ENCODE data around the gene ZNF512B.

ZNF512B gene

GRCh38 chr20:63947638-63948456 is 21.9 kb downstream of the ZNF512B start:
- DNase-seq (ENCODE audit: low spot score) (no peak), FAIRE-seq (no peak)

GRCh38 chr20:63946986-63947637 is 22.6 kb downstream of the ZNF512B start:
- FAIRE-seq (no peak), DNase-seq (ENCODE audit: low spot score) (no peak)

GRCh38 chr20:63945921-63946920 is 23.5 kb downstream of the ZNF512B start:
- FAIRE-seq (no peak), DNase-seq (ENCODE audit: low spot score) (no peak)

GRCh38 chr20:63945031-63945658 is 24.6 kb downstream of the ZNF512B start:
- DNase-seq (ENCODE audit: low spot score): no peak
- FAIRE-seq: no peak

GRCh38 chr20:63944078-63944941 is 25.4 kb downstream of the ZNF512B start:
- DNase-seq (ENCODE audit: low spot score): no peak
- FAIRE-seq: no peak

- FAIRE-seq: no peak
Observed at GRCh38 chr20:63943808-63944077, 26.0 kb downstream of the ZNF512B start.

GRCh38 chr20:63942969-63943807 is 26.5 kb downstream of the ZNF512B start:
- FAIRE-seq (no peak), DNase-seq (ENCODE audit: low spot score) (no peak)

More at GRCh38 chr20:63943808-63944077, 26.0 kb downstream of the ZNF512B start:
- DNase-seq (ENCODE audit: low spot score): no peak

GRCh38 chr20:63942250-63942951 is 27.3 kb downstream of the ZNF512B start:
- DNase-seq (ENCODE audit: low spot score): no peak
- FAIRE-seq: no peak

GRCh38 chr20:63941282-63942081 is 28.2 kb downstream of the ZNF512B start:
- DNase-seq (ENCODE audit: low spot score): no peak
- no peak for FAIRE-seq

GRCh38 chr20:63940472-63941266 is 29.1 kb downstream of the ZNF512B start:
- DNase-seq (ENCODE audit: low spot score) (no peak), FAIRE-seq (no peak)

GRCh38 chr20:63940071-63940471 is 29.7 kb downstream of the ZNF512B start:
- no peak for DNase-seq (ENCODE audit: low spot score)
- no peak for FAIRE-seq

- DNase-seq (ENCODE audit: low spot score) (no peak), FAIRE-seq (no peak)
Observed at GRCh38 chr20:63939061-63939935, 30.4 kb downstream of the ZNF512B start.

GRCh38 chr20:63937596-63937995 is 32.1 kb downstream of the ZNF512B start:
- DNase-seq (ENCODE audit: low spot score): no peak
- FAIRE-seq: no peak

GRCh38 chr20:63935447-63935846 is 34.3 kb downstream of the ZNF512B start:
- FAIRE-seq (no peak), DNase-seq (ENCODE audit: low spot score) (no peak)

- no peak for DNase-seq (ENCODE audit: low spot score)
Observed at GRCh38 chr20:63934271-63935068, 35.3 kb downstream of the ZNF512B start.

More at GRCh38 chr20:63934271-63935068, 35.3 kb downstream of the ZNF512B start:
- FAIRE-seq: no peak
